ENCODE results near the gene POLR3E.

POLR3E gene

DNA sequence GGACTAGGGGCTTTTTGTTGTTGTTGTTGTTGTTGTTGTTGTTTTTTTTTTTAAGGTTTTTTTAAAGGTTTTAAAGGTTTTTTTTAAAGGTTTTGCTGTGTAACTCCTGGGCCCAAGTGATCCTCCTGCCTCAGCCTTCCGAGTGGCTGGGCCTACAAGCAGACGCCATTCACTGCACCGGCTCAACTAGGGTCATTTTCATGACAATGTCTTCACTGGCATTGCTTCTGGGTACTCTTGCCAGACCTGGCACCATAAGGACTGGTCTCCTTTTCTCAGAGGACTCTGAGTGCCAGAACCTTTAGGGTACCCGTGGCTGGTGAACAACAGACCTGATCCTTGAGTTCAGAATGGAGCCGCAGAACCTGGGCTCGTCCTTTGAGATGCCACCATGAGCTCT is 20.4 kb downstream of the POLR3E start:
- DNase-seq: no peak

DNA sequence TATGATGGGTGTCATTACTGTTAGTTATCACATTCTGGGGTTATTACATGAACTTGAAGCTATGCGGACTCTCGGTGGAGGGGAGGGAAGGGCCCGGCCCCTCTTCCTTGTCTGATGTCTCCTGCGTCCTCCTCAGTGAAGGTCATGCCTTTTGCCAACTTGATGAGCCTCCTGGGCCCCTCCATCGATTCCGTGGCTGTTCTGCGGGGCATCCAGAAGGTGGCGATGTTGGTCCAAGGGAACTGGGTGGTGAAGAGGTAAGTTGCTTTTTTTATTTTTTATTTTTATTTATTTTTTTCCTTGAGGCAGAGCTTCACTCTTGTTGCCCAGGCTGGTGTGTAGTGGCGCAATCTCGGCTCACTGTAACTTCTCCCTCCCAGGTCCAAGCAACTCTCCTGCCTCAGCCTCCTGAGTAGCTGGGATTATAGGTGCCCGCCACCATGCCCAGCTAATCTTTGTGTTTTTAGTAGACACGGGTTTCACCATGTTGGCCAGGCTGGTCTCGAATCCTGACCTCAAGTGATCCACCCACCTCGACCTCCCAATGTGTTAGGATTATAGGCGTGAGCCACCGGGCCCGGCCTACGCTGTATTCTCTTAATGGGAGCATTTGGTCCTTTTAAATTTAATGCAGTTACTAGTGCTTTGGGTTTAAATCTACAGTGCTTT is 21.6 kb downstream of the POLR3E start:
- DNase-seq: peak; percentile 47

DNA sequence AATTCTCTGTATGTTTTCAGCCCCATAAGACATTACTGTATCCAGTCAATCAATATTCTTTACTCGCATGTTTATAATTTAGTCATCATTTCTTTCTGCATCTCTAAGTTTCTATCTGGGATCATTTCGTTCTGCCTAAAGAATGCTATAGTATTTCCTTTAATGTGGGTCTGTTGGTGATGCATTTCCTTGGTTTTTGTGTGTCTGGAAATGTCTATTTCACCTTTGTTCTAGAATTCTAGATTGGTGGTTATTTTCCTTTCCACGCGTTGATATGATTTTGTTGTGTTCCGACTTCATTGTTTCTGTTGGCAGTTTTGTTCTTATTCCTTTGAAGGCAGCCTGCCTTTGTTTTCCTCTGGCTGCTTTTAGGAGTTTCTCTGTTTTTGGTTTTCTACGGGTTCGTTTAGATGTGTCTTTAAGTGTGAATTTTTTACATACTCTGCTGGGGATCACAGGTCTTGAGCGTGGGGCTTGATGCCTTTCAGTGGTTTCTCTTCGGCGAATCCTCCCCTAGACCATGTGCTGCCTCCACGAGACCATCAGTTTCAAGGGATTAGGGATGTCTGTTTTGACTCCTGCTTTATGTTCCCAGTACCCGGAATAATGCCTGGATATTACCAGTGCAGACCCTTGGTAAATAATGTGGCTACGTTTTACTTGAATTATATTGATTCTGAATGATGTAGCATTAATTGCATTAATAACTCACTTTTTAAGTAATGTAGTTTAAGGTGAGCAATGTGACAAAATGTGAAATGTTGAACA is 23.5 kb downstream of the POLR3E start:
- DNase-seq: no peak

DNA sequence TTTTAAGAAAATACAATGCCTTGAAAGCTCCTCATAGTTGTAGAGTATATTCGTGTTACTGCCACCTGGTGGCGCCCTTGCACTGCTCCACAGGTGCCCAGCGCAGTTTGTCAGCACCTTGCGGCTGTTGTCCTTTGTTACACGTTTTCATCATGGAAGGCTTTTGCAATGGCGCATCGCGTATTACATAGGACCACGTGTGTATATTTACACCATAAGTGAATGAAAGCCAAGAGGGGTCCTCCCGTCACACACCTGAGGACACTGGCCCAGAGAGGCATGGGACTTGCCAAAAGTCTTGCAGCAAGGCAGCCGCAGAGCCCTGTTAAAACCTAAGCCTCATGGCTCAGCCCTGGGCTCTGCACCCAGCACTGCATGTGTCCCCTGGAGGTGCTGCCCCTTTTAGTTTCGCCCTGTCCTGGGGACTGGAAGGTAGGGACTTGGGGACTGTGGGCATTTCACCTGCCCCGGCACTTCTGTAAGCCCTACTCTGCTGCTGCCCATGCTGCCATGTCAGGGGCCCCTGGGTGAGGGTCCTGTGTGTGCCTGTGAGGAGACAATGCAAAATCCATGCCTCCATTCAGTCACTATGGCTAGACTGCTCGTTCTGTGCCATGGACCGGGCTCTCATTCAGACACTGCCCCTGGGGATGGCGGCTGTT is 24.3 kb downstream of the POLR3E start:
- peak; percentile 79 for DNase-seq

DNA sequence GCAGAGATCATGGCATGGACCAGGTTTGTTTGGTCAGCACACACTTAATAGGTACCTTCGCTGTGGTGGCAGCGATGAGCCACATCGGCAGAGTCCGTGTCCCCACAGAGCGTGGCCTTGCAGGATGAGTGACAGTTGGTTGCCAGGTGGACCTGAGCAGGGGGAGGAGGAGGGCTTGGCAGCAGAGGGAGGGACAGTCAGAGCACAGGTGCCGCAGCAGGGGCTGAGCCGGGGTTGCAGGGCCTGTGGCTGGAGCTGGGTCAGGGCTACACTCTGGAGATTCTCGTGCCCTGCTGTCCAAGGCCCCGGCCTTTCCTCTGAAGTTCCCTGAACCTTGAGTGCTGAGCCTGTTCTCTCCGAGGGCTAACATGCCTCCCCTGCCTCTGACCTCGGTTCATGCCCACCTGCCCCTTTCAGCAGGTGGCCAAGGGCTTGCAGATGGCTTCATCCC is 24.8 kb downstream of the POLR3E start:
- DNase-seq: no peak

DNA sequence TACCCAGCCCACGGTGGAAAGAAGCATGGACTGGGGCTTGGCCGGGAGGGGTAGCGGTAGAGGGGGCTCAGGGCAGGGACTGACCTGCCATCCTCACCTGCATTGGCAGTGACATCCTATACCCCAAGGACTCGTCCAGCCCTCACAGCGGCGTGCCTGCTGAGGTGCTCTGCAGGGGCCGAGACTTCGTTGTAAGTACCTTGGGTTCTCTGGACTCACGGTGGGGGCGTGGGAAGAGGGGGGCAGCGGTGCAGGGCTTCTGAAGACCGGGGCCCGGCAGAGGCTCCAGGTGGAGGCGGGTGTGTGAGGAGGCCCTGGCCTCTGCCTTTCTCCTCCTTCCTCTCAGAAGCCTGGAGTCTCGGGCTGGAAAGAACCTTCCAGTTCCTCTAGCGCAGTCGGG is 25.5 kb downstream of the POLR3E start:
- DNase-seq: no peak

DNA sequence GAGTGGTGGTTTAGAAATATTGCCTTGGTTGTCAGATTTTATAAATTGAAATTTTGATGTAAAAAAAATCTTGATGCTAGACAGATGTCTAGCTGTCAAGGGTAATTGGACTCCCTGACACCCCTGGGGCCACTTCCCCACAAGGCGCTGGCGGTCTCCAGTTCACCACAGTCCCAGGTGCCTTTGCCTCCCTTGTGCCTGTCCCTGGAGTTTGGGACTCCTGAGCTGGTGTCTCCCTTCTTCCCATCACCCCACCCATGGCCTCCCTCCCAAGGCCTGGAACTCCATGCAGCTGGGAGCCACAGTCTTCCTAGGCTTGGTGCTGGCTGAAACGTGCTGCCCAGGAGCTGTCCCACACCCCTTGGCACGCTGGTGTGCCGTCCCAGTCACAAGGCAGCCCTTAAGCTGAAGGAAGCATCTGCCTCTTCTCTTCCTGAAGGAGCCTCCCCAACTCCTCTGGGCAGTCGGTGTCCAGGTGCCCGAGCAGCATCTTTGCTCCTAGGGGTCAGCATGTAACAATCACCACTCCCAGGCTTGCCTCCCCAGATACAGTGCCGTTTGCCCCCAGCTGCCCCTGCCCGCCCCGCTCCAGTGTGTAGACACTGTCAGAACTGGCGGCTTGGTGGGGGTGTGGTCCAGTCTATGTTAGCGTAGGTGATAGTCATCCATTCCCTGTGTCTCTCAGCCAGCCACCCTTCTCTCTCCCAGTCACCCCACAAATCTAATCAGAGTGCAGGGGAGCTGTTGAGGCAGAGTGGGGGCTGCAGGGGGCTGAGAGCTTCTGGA is 26.2 kb downstream of the POLR3E start:
- no peak for DNase-seq

DNA sequence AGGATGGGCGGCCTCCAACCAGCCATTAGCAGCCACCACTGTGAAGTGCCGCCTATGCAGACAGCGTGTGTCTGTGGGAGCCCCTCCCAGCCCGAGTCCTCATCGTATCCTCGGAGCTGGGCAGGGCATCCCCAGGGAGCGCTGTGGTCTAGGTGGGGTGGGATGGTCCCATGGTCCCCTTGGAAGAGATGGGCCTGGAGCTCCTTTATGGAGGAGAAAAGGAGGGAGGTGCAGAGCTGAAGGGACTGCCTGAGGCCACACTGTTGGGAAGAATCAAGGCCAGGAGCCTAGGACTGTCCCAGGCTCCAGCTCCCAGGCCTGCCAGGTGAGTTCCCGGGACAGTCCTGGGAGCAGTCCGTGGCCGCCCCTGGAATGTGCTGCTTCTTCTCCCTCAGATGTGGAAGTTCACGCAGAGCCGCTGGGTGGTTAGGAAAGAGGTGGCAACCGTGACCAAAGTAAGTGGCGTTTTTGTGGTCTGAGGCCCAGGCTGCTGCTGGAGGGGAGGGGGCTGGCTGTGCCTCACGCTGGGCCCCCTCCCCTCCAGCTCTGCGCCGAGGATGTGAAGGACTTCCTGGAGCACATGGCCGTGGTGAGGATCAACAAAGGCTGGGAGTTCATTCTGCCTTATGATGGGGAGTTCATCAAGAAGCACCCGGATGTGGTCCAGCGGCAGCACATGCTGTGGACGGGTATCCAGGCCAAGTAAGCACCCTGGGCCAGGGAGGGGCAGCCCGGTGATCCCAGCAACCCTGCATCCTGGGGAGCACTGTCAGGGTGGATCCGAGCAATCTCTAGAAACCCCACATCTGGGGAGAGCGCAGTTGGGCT is 27.0 kb downstream of the POLR3E start:
- DNase-seq: no peak

DNA sequence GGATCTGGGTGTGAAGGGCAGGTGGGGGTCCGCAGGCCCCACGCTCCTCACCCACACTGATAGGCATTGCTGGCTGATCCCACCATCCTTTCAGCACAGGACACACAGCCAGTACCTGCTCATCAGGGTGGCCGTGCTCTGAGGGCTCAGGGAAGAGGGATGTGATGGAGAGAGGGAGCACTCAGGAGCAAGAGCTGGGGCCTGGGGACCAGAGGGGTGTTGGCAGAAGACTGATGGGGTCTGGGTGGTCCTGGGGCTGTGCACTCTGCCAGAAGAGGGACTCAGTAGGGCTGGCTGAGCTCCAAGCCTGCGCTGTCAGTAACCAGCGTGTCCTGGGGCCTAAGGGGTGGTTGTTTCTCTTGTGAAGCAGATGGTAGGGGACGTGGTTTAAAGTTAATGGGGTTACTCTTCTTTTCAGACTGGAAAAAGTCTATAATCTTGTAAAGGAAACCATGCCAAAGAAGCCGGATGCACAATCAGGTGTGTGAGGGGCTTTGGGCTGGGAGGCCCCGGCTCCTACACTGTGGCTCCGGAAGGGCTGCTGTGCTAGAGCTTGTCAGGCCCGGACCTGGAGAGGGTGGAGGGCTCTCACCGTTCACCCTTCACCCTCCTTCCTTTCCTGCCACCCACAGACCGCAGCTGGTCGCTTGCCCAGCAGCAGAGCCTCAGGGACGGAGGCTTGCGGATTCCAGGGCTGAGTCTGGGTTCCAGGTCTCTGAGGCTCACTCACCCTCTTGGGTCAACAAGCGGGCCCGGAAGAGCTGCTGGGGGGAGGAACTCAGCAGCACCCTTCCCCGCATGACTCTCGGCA is 27.8 kb downstream of the POLR3E start:
- no peak for DNase-seq

DNA sequence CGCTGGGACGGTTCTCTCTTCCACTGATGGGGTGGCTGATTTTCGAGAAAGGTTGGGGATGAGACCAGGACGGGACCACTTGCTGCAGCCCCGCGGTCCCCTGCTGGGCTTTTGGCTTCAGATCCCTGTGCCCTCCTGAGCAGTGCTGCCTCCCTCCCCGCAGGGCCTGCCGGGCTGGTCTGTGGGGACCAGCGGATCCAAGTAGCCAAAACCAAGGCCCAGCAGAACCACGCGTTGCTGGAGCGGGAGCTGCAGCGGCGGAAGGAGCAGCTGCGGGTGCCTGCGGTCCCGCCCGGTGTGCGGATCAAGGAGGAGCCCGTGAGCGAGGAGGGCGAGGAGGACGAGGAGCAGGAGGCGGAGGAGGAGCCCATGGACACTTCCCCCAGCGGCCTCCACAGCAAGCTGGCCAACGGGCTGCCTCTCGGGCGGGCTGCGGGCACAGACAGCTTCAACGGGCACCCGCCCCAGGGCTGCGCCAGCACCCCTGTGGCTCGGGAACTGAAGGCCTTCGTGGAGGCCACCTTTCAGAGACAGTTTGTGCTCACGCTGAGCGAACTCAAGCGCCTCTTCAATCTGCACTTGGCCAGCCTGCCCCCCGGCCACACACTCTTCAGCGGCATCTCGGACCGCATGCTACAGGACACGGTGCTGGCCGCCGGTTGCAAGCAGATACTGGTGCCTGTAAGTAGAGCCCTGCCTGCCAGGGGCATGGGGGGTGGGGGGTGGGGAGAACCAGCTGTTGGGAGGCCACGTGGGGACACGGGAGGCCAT is 28.6 kb downstream of the POLR3E start:
- no peak for DNase-seq

DNA sequence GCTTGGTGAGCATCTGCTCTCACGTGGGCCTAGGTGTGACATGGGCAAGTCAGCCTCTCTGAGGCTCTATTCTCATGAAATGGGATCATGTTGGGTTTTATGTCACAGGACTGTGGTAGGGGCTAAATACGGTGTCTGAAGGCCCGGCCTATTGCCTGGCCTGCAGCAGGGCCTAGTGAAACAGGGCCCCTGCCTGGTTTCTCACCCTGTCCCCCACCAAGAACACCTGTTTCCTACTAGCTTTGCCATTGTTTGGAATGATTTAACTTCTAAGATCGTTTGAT is 29.1 kb downstream of the POLR3E start:
- DNase-seq: no peak

DNA sequence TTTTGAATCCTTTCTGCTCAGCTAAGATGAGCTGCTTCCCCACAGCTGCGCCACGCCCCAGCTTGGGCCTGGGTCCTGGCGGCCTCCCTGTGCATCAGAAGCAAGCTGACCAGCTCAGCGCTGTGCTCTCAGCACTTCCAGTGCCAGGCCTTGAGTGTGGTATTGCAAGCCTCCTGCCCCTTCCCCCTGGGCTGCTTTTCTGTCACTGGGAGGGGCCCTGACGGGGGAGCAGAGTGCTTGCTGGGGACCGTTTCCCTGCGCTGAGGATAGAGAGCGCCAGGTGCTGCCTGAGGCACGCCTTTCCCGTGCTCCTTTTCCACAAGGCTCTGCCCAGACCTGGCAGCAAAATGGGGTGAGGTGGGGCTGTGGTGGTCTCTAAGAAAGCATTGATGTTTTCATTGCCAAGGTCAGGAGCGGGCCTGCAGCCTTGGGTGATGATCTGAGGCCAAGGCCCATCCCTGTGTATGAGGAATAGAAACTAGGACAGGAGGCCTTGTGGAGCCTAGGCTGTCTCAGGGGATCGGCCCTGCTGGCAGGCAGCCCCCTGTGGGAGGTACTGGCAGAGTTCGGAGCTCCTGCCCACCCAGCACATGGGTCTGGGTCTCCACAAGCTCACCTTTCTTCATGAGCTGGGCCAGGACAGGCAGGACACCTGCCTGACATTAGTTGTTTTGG is 29.7 kb downstream of the POLR3E start:
- DNase-seq: no peak

DNA sequence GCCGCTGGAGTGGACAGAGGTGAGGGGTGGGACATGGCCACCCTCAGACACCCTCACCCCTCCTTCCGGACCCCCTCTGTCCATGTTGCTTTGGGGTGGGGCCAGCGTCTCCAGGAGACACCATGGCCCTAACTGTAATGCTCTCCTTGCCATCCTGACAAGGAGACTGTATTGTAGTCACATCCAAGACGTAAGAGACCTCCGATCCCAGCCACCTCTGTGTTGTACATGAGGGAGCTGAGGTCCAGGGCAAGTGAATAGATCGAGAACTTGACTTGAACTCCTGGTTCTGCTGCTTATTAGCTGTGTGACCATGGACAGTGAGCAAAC is 30.2 kb downstream of the POLR3E start:
- DNase-seq: no peak

DNA sequence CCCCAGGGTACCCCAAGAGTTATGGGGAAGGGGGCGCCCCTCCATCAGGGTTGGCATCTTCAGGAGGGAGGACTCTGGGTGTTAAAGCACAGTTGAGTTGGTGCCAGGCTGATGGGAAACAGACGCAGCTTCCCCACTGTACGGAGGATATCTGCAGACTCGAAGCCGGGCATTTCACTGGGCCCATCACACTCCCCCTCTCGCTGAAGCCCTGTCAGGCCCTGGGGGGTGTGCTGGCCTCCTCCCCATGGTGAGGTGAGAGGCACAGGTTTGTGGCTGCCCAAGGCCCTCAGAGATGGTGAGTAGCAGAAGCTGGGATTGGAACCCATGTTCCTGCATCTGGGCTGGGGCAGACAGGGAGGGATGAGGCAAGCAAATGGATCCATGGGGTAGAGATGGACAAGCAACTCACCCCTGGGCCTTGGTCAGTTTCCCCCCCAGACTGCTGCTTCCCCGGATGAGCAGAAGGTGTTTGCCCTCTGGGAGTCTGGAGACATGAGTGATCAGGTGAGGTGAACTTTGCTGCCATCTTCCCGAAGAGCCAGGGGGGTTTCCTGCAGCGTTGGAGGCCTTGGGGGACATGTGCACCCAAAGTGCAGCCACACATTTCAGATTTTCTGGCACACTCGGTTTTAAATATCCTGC is 31.0 kb downstream of the POLR3E start:
- DNase-seq: no peak

DNA sequence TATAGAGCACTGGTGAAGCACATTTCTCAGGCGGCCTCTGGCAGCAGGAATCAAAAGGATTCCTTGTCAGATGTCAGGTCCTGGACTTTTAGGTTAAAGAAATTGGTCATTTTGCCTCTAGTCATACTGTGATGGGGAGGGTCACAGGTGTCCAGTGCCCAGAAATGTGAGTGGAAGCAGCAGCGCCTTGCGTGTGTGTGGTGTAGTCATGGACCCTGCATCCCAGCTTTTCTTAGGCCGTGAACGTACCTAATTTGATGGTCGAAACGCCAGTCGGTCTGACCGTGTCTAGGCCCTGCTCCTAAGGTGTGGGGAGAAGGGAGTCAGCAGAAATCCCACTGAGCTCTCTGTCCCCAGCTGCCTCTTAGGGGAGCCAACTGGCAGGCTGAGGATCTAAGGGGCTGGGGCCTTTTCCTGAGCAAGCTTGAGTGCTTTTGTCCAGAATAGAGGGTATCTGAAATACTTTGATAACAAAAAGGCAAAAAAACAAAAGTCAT is 32.0 kb downstream of the POLR3E start:
- DNase-seq: no peak

DNA sequence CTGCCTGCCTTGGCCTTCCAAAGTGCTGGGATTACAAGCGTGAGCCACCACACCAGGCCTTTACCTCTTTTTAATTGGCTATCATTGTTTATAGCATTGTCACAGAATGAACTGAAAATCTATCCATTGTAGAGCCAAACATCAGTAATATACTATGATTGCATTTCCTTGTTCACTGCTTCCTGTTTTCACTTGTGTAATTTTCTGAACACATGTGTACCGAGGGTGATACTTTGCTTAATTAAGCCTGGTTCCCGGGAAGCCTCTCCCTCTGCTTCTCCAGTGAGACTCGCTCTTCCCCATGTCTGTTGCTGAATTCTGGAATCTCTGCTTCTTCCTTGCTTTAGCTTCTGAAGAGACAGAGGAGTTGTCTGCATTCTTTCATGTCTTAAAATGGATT is 33.1 kb downstream of the POLR3E start:
- no peak for DNase-seq

DNA sequence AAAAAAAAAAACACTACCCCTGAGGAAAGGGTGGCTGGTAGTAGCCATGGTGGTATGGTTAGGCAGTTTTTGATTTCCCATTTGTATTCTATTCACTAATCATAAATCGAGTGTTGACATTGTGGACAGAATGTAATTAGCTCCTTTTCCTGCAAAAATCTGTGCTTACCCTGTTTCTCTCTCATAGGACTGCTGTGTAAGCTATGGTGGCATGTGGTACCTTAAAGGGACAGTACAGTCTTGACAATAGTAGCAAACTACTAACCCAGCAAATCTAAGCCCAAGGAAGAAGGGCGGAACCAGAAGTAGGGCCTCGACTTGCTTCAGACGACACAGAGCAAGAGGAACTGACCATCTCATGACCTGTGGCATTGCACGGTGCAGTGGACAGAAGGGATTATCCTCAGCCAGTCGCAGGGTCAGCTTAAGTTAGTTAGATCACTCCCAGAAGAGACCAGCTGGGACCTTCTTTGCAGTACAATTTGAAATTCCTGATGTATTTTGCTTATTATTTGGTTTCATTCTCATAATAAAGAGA is 36.3 kb downstream of the POLR3E start:
- DNase-seq: no peak

DNA sequence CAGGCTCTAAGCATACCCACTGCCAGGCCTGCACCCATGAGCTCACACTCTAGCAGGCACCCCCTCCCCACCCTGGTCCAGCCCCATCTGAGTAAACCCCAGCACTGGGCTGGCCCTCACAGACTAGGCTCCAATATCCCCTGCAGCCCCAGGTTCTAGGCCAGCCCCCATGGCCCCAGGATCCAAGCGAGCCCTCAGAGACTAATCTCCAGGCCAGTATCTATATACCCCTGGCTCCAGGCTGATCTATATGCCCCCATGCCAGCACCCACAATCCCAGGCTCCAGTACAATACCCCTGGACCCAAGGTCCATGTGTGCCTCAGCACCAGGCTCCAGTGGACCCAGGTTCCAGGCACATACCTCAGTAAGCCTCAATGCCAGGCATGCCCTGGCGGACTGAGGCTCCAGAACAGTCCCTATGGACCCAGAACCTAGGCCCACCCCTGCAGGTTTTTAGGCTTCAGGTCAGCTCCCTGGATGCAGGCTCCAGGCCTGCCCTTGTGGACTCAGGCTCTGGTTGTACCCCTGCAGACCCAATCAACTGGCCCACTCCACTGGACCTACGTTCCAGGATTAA is 38.5 kb downstream of the POLR3E start:
- no peak for DNase-seq

DNA sequence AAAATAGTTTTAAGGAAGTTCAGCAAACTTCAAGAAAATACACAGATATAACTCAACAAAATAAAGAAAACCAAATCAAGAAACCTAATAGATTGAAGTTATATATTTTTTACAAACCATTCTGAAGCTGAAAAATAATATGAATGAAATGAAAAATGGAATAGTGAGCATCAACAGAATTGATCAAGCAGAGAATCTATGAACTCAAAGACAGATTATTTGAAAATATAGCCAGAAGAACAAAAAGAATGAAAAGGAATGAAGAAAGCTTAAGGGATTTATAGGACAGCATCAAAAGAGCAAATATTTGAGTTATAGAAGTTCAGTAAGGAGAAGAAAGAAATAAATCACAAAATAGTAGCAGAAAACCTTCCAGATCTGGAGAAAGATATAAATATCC is 39.4 kb downstream of the POLR3E start:
- DNase-seq: no peak

Data from DMS53 (cell line).